RPMI7951 (cell line): ENCODE data around the gene PIKFYVE. TPM values are rescaled to one million over a fixed set of nuclear protein-coding genes. Genes with fewer than 3 reads are reported as not detected.

Experiments
- total RNA-seq: library from RNA; depleted of rRNA; stranded (reverse); fragments of >200 nt; shearing (Covaris generic); gene quantifications from 2 replicates; pipeline ENCODE4 v1.2.3, GENCODE V29; 2014; rRNA removed

PIKFYVE gene
- total RNA-seq, 1 experiment from 2014 or later = 23.1 TPM

Other genes with a start within 250 kb of the PIKFYVE start
- gene PLEKHM3, start 240.7 kb upstream of the PIKFYVE start, total RNA-seq = 6.7 and 6.8 TPM in 2 replicates
- gene CRYGD, start 141.7 kb upstream of the PIKFYVE start, total RNA-seq = not detected in 2 replicates
- not detected in 2 replicates for gene CRYGC, start 136.4 kb upstream of the PIKFYVE start, total RNA-seq
- not detected in 2 replicates for gene CRYGB, start 120.1 kb upstream of the PIKFYVE start, total RNA-seq
- gene CRYGA, start 102.7 kb upstream of the PIKFYVE start, total RNA-seq = not detected in 2 replicates
- not detected in 2 replicates for gene C2orf80, start 76.2 kb upstream of the PIKFYVE start, total RNA-seq
- 137 and 150 TPM in 2 replicates for gene IDH1, start 11.2 kb upstream of the PIKFYVE start, total RNA-seq
- gene PTH2R, start 140.5 kb downstream of the PIKFYVE start, total RNA-seq = not detected in 2 replicates